Loucy (cell line): ENCODE data around the gene DDX25.

Experiments
- CTCF ChIP-seq: fragments of 200-600 bp; sonication (generic); conservative IDR thresholded peaks from 2 replicates; pipeline ENCODE4 v1.5.1; 2014; ENCODE audit warnings: mild to moderate bottlenecking, antibody characterized with exemption, low read length
- EZH2phosphoT487 ChIP-seq: fragments of 200-600 bp; IDR thresholded peaks from 2 replicates; pipeline ENCODE4 v1.6.1; 2018; ENCODE audit warnings: antibody characterized with exemption, mild to moderate bottlenecking, moderate library complexity, borderline replicate concordance

- no peak for TF ChIP-seq CTCF
- TF ChIP-seq EZH2phosphoT487, result no peak
Measured at GRCh38 chr11:125934473-125934872, 30.2 kb downstream of the DDX25 start.
